GM19455 (cell line): ENCODE results near the gene SIMC1.

Source experiments
- ATAC-seq: cut with Tn5 transposase; IDR thresholded peaks from one replicate; pipeline ENCODE4 v1.9.1; 2021; ENCODE audit not compliant: unreplicated experiment

The SIMC1 gene

DNA sequence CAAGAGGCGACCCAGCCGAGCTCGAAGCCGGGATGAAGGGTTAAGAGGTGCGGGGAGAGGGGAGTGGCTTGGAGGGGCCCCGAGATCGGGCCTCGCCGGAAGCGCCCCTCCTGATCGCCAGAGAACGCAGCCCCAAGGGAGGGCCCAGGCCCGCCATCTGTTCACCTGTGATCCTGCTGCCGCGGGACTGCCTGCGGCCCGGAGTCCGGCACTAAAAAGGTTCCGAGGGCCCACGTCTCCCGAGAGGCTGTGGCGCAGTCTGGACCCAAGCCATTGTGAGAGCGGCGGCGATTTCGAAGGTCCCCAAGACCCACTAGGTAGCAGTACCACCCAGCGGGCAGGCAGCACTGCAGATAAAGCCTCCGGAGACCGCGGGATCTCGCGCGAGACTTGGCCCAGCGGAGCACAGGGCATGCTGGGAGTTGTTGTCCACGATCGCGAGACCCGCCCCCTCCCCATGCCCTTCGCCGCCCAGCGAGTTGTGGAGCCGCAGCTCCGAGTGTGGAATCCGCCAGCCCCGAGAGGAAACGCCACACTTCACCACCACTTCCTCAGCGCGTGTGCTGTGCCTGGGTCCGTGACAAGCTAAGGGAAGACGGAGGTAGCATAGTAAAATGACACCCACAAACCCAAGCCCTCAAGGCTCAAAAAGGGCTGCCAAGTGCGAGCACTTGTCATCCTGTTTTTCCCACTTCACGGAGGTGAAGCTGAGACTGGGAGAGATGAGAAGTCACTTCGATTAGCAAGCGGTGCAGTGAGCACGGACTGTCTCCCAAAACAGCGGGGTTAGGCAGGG, 123.4 kb downstream of the SIMC1 start, which contains the start of gene KIAA1191:
KIAA1191 (minus strand) TSS at position 328 of the 796 bp plus-strand sequence. CDS start 2,256 bp downstream, outside the sequence.
- ATAC-seq: peak; percentile 89

DNA sequence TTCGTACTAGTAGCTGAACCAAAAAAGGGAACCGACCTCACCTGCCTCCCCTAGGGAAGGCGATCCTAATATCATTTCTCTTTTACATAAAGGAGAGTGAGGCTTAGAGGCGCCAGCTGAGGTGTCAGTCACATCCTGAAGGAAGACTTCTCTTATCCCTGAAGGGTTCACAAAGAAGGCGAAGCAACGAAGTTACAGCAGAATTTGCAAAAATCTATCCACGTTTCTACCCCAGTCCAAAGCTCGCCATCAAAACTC, 123.9 kb downstream of the SIMC1 start:
- ATAC-seq: peak; percentile 3

DNA sequence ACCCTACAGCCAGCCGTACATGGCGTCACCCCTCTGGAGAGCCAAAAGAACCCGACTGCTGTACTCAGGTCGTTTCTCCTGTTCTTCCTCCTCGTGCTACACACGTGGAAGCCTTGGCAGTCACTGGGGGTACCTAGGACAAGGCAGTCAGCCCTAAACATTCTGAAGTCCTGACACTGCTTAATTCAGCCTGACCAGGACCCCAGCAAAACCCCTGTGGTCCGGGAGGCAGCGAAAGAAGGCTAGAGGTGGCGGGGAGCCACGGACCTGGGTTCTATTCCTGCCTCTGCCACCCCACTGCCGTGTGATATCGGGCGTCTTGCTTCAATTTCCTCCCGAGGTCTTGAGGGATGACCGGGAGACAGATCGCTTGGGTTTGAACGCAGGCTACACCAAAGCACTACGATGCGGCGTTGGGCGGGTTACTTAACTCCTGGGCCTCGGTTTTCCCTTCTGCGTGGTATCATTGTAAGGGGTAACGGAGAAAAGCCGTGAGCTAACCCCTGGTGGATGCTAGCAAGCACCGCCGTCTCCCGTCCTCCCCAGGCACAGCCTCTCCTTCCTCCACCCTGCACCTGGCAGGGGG, 126.6 kb downstream of the SIMC1 start:
- ATAC-seq: no peak

DNA sequence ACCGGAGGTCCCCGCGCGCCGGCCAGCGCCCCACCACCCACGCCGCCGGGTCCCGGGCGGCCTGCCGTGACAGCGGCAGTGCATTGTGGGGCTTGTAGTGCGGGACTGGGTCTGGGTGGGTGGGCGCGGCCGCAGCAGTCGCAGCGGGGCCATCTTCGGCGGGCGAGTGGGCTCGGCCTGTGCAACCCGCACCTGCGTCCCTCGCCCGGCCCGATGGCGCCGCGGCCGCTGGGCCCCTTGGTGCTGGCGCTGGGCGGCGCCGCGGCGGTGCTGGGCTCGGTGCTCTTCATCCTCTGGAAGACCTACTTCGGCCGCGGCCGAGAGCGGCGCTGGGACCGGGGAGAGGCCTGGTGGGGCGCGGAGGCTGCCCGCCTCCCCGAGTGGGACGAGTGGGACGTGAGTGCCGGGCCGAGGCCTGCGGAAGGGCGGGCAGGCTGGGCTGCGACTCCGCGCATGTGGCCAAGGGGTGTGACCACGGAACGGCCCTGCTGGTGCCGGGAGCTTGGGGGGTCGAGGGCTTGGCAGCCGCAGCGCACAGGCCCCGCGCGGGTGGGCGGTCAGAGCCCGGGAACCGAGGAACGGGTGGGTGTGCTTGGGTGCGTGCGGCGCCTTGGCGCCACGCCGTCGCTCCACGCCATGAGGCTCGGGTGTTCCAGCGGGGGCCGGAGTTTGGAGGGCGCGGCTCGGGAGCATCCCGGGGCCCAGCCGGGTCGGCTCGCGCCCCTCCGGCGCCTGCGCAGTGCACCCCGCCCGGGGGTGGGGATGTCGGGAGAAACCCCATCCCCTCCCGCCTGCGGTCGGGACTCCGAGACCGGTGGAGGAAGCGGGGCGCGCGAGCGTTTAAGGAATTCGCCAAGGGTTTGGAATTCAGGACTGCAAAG, 127.4 kb downstream of the SIMC1 start, which contains the start of gene ARL10:
ARL10 (plus strand) TSS at position 137 of the 881 bp plus-strand sequence; CDS start at position 214, 77 bp downstream.
- peak; percentile 25 for ATAC-seq

DNA sequence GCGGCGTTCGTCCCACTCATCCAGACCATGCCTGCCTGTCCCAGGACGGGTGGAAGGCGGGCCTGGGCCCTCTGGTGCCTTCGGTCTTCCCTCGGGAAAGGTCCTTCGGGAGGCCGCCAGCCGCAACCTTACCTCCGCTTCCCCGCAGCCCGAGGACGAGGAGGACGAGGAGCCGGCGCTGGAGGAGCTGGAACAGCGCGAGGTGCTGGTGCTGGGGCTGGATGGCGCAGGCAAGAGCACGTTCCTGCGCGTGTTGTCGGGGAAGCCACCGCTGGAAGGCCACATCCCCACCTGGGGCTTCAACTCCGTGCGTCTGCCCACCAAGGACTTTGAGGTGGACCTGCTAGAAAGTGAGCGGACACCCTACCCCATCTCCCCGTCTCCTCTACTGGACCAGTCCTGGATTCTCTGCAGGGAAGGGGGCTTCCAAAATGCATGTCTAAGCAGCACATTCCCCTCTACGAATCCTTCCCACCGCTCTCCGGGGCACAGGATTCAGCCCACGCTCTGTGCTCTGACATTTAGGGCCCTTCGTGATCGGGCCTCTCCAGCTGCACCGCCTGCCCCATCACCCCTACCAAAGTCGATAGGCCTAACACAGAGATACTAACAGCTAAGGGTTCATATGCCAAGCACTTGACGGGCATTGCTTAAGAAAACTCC, 128.1 kb downstream of the SIMC1 start:
- ATAC-seq: no peak

DNA sequence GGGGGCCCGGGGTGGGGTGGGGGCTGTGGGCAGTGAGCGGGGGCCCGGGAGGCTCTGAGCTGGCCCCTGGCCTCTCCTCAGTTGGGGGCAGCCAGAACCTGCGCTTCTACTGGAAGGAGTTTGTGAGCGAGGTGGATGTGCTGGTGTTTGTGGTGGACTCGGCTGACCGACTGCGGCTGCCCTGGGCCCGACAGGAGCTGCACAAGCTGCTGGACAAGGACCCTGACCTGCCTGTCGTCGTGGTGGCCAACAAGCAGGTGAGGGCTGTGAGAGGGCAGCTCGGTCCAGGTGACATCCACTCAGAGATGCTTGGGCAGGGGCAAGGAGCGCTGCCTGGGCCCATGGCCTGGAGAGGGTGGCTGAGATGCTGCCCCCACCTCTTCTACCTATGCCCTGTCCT, 130.5 kb downstream of the SIMC1 start:
- ATAC-seq: no peak

DNA sequence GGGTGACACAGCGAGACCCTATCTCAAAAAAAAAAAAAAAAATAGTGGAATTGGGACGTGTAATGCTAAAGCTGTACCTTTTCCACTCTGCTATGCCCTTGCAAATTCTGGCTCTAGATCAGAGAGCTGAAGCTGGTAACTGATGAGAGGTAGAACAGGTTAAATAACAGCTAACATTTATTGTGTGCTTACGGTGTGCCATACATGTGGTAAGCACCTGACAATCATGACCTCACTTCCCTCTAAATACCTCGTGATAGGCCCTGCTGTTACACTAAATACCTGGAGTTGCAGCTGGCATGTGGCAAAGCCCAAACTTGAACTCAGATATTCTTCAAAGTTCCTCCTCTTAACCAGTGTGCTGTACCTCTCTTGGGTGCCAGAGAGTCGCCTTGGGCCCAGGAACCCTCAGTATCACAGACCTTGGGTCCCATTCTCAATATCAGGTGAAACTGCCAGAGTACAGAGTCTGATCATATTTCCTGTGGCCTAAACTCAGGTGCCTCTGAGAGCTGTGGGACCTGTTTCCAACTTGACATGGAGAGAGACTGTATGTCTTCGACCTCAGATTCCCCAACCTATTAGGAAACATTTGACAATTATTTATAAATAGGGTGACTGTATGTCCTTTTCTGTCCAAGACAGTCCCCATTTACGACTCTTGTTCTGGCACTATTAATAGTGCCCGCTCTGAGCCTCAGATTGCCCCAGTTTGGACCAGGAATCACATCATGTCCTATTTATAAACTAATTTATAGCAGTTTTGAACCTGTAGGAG, 131.9 kb downstream of the SIMC1 start:
- no peak for ATAC-seq

DNA sequence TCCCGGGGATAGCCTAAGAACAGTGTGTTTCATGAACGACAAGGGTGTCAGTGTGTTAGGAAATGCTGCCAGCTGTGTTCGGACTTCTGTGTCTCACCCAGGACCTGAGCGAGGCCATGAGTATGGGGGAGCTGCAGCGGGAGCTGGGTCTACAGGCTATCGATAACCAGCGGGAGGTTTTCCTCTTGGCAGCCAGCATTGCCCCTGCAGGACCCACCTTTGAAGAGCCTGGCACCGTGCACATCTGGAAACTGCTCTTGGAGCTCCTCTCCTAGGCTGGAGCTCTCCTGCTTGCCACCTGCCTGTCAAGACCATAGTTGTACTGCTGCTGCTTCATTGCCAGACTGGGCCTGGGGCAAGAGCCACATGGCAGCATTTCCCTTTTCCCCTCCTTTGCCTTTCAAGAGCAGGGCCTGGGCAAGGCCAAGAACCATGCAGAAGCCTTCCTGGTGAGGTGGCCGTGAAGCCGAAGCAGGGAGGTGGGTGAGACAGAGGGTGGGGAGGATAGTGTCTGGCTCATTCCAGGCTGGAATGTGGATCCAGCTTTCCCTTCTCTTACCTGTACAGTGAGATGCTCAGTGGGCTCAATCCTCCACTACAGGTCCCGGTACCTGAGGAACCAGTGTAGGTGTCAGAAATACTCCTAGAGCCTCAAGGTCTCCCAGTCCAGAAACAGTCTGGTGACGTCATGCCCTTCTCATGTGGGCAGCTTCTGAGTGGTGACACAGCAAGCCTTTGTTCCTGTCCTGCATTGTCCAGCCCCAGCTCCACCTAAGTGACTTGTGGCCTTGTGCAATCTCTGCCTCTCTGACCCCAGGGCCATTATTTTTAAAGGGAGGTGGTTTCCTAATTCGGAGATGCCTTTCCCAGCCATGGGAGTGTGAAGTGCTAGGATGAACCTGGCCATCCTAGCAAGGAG, 133.7 kb downstream of the SIMC1 start:
- ATAC-seq: no peak

DNA sequence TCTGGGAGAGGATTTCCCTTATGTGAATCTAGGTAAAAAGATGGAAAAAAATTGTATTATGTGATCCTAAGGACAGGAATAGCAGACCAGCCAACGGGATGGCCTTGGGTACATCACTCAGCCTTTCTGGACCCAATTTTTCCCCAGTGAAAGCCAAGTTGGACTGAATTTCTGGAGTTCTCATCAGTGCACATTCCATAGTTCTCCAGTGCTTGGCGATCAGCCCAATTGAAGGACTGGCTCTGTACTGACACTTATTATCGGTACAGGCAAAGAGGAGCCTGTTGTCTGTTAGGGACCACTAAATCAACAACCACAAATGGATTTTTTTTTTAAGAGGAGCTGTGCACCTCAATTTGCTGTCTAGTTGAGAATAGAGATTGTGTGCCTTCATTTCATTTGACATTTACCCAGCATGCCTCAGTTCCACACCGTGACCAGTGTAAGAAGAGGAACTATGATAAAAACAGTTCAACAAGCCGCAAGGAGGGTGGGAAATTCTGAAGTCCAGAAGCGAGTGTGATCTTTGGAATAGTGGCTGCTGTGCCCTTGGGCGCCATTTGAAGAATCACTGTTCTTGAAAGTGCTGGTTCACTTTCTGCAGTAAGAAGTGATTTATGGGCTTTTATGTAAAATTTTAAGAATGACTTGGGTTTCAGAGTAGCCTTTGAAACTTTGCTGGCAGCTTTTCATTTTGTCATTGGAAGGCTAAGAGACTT, 135.0 kb downstream of the SIMC1 start:
- ATAC-seq: no peak

DNA sequence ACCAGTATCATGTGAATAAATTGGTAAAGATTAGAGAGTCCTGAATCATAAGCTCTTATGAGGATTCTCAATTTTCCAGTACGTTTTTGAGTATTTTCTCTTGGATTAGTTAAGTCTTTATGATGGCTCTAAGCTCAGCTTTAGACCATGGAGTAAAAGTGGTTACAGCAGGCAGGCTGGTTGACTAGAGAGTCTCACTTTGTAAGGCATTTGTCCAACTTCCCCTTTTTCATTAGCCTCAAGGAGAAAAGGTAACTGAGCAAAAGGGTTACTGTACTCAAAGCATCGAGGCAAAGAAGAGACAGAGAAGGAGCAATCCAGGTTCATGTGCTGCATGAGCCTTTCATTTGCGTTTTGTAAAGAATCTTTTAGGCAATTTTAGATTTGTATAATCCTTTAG, 141.7 kb downstream of the SIMC1 start:
- no peak for ATAC-seq

DNA sequence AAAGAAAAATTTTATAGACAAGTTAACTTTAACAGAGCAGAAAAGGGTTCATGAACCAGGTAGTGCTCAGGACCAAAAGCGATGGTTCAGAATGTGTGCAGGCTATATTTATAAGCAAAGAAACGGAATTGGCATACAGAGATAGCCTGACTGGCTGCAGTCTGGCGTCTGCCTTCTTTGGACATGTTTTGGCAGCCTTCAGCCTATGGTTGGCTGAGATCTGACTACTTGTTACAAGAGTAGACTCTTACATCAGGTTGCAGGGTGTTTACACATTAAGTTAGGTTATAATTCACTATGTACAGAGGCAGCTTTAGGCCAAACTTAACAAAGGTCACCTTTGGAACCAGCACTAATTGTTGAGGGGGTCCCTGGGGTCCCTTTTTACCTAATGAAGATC, 143.2 kb downstream of the SIMC1 start:
- no peak for ATAC-seq

DNA sequence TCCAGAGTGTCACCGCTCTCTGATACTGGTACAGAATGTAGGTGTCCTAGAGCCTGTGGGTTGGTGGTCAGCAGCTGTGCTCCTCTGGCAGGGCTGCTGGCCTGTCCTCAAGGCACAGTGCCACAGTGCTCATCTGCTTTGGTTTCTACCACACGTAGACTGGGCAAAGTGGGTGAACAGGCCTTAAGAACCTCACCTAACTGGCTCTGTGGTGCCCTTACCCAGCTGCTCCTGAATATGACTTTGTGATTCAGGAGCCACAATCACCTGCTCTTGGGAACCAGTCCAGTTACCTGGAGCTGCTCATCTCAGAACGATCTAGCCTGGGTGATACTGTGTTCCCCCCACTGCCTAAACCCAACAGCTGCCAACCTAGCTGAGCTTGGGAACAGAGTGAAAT, 143.8 kb downstream of the SIMC1 start:
- ATAC-seq: no peak

DNA sequence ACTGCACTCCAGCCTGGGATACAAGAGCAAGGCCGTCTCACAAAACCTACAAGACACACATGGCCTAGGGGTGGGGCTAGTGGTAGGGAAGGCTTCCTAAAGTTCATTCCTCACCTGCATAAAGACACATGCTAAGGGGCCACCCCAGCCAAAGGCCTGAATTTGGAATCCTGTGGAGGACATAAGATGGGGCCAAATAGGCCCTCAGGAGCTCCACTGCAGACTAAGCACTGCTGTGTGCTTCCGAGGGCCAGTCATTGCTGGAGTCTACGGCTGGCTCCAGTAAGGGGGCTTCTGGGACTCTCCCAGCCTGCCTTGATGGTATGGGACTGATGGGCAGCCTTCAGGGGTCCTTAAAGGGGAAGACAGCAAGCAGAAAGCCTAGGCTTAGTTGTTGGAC, 144.5 kb downstream of the SIMC1 start:
- ATAC-seq: no peak

DNA sequence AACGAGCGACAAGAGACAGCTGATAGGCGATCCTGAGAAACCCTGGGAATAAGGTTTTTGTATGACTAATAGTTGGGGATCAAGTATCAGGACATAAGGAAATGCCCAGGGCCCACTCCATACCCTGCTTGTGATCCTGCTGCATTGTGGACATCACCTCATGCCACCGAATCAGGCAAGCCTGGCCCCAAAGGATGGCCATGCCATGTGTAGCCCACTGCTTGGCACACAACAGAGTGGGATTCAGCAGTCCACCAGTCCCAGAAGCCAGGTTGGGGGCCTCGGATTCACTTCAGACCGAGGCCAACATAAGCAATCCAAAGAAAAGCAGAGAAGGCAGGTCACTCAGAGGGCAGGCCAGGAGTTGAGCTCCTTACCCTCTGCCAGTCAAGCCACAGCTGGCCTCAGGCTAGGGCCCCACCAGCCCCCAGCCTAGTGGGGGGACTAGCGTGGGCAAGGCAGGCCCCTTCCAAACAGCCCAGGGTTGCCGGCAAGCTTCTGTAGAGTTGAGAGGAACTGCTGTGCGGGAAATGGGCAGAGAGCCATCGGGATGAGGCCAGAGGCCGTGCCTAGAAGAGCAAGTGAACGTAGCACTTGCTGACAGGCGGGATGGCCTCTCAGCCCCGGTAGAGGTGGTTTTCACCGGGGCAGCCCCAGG, 145.2 kb downstream of the SIMC1 start:
- ATAC-seq: no peak

DNA sequence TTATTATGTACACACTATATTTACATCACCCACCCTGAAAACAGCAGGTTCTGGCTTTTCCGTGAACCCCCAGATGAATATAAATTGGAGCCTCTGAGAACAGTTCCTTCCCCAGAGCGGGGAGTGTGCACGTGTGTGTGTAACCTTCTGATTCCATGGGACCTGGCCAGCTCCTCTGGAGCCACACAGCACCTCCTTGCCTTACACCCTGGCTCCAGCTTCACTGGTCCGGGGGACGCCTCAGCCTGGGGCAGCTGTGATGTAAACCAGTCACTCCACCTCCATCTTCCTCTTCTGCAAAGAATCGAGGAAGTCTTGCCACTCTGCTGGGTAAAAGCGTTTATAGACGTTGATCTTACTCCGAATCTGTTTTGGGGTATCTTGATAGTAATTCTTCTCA, 145.7 kb downstream of the SIMC1 start:
- ATAC-seq: no peak

DNA sequence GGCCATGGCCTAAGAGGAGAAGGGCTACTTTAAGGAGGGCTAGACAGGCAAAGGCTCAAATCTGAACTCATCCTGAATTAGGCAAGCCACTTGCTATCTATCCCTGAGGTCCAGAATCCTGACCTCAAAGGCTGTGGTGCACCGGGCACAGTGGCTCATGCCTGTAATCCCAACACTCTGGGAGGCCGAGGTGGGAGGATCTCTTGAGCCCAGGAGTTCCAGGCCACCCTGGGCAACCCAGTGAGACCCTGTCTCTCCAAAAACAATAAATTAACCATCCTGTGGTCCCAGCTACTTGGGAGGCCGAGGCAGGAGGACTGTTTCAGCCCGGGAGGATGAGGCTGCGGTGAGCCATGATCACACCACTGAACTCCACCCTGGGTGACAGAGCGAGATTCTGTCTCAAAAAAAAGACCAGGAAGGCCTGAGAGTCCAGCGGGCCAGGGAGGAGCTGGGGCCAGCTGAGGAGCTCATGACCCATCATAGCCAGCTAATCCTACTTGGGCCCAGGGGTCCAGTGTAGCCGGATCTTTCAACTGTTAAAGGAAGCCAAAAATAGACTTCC, 146.2 kb downstream of the SIMC1 start:
- ATAC-seq: no peak

DNA sequence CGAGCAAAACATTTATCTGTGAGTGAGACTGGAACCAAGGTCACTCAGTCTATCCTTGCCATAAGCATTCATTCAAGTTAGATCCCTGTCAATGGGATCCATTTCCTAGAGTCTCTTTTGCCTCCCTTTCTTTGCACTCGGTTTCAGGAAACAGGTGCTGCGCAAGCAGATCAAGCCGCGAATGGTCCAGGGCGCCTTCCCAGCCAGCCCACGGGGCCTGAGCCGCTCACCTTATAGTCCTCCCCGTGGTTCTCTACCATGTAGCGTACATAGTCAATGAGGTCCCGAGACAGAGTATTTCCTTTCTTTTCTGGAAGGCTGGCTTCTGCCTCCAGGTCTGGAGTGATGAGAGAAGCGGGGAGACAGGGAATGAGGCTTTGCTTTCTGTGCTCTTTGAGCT, 146.8 kb downstream of the SIMC1 start:
- ATAC-seq: no peak

DNA sequence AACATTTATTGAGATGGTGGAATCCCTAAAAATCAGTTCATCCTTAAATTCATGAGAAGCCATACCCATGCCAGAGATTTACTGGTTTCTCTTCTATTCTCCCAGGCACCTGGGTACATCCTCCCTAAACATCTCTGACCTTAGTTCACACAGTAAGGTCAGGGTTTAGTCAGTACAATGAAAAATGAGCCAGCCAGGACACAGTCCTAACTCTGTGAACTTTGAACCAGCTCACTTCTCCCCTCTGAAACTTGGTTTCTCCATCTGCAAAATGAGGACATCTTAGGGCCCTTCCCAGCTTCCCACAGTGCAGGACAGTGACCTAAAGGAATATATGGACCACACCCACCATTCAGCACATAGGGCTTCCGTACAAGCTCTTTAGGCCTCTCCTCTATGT, 148.3 kb downstream of the SIMC1 start:
- no peak for ATAC-seq
